A549 (cell line): ENCODE measurements around the gene DUSP2.

Experiments used
- CEBPB ChIP-seq, 2 experiments: fragments of >200 bp in 1 of 2; sonication (Bioruptor Twin) in 1 of 2; formaldehyde crosslinking in 1 of 2; IDR thresholded peaks; 2 replicates each; pipeline ENCODE4 v1.6.1; 2012 to 2016
- CTCF ChIP-seq: fragments of >200 bp; sonication (Bioruptor Twin); formaldehyde crosslinking; IDR thresholded peaks from 3 replicates; pipeline ENCODE4 v1.5.1; 2016
- EP300 ChIP-seq, 2 experiments: fragments of >200 bp; sonication (Bioruptor Twin); formaldehyde crosslinking; IDR thresholded peaks; 2 replicates in 1 of 2; 3 replicates in 1 of 2; pipeline ENCODE4 v1.6.1; 2016 to 2017
- ESRRA ChIP-seq: fragments of 150-350 bp; IDR thresholded peaks from 2 replicates; pipeline ENCODE4 v1.6.1; 2014; ENCODE audit warnings: mild to moderate bottlenecking, low read length, borderline replicate concordance
- HEYL ChIP-seq: fragments of 250-450 bp; sonication (Bioruptor Pico); IDR thresholded peaks from 2 replicates; pipeline ENCODE4 v1.8.0; 2021; ENCODE audit warnings: mild to moderate bottlenecking, moderate library complexity
- JUN ChIP-seq, 2 experiments: fragments of >200 bp; sonication (Bioruptor Twin); formaldehyde crosslinking; IDR thresholded peaks; 2 replicates in 1 of 2; 3 replicates in 1 of 2; pipeline ENCODE4 v1.6.1; 2016 to 2017
- KDM1A ChIP-seq: fragments of 200-600 bp; sonication (generic); IDR thresholded peaks from 2 replicates; pipeline ENCODE4 v1.6.1; 2016; ENCODE audit warnings: low read depth, mild to moderate bottlenecking
- POLR2AphosphoS2 ChIP-seq: conservative IDR thresholded peaks from 2 replicates; pipeline ENCODE4 v1.6.1; 2012; ENCODE audit warnings: low read length, improper control_type of control experiment, inconsistent platforms
- RAD21 ChIP-seq, 2 experiments: fragments of >200 bp in 1 of 2; sonication (Bioruptor Twin) in 1 of 2; formaldehyde crosslinking in 1 of 2; IDR thresholded peaks in 1 of 2; conservative IDR thresholded peaks in 1 of 2; 2 replicates in 1 of 2; 3 replicates in 1 of 2; pipeline ENCODE4 v1.6.1; 2012 to 2018; ENCODE audit warnings: inconsistent platforms in 1 of 2

GRCh38 chr2:96093528-96093927, 51.7 kb downstream of the DUSP2 start:
- TF ChIP-seq POLR2AphosphoS2 (no peak), HEYL (CRISPR knock-in tag) (no peak), RAD21 (conservative IDR thresholded peaks at IDR 0.05 in 1 of 2, IDR thresholded peaks at IDR 0.05 in 1 of 2) (no peak), ESRRA (no peak), CTCF (no peak), EP300 (IDR thresholded peaks at IDR 0.05) (no peak), CEBPB (IDR thresholded peaks at IDR 0.05) (no peak), KDM1A (no peak), JUN (IDR thresholded peaks at IDR 0.05) (no peak)
